Activated CD4-positive, alpha-beta T cell treated with anti-CD3 and anti-CD28 coated beads, Interleukin-2, Interleukin-6, amounts not matched to agents 100 ng/mL and 50 ng/mL, durations not matched to agents 16 hours and 8 hours (primary cell): ENCODE measurements around the gene FTH1.
A peak's percentile ranks its signal among the peaks of the same experiment; 100 is the strongest.

ENCODE experiments used
- DNase-seq: peaks from one replicate; pipeline ENCODE4 v3.0.0-alpha.2; 2020

Gene FTH1

DNA sequence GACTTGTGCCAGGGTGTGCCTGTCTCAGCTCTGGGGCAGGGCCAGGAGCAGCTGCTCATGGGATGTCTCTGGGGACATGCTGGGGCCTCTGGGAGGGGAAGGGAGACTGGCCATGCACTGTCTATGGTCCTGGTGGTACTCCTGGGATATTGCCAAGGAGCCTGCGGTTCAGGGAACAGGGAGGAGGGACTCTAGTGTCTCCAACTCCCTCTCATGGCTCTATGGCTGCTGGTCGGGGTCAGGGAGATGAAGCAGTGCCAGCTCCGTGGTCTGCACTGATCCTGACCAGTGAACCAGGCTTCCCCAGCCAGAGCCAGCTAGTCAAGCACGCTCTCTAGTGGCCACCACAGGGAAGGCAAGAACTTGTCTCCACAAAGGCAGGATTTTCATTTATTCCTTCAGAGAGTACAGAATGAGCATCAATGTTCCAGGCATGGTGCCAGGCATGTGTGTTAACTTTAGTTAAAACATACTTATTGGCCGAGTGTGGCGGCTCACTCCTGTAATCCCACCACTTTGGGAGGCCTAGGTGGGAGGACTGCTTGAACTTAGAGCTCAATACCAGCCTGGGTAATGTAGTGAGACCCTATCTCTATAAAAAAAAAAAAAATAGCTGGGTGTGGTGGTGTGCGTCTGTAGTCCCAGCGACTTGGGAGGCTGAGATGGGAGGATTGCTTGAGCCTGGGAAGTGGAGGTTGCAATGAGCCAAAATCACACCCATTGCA is 19.8 kb downstream of the FTH1 start:
- DNase-seq: peak; percentile 76

- DNase-seq: no peak
Measured at GRCh38 chr11:61946894-61947293, 20.5 kb downstream of the FTH1 start.

DNA sequence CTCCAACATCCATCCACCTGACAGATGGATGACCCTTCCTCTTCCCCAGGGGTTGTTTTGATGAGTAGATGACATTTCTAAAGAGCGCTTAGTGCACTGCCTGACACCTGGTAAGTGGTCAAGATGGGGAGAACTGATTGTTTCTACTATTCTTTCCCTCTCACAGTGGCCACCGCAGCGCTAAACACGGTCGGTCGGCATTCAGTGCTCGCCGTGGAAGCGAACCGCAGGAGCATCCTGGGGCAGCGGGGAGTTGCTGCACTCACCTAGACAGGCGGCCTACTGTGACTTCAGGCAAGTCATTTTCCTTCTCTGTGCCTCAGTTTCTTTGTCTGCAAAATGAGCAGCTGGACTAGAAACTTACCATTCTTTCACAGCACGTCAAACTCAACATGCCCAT is 22.2 kb downstream of the FTH1 start:
- DNase-seq: no peak

DNA sequence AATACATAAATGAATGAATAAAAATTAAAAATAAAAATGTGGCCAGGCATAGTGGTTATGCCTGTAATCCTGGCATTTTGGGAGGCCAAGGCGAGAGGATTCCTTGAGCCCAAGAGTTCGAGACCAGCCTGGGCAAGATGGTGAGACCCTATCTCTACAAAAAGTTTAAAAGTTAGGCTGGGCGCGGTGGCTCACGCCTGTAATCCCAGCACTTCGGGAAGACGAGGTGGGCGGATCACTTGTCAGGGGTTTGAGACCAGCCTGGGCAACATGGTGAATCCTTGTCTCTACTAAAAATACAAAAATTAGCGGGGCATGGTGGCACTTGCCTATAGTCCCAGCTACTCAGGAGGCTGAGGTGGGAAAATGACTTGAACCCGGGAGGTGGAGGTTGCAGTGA is 27.0 kb downstream of the FTH1 start:
- no peak for DNase-seq

- DNase-seq: no peak
Measured at GRCh38 chr11:61935861-61936260, 31.6 kb downstream of the FTH1 start.

DNA sequence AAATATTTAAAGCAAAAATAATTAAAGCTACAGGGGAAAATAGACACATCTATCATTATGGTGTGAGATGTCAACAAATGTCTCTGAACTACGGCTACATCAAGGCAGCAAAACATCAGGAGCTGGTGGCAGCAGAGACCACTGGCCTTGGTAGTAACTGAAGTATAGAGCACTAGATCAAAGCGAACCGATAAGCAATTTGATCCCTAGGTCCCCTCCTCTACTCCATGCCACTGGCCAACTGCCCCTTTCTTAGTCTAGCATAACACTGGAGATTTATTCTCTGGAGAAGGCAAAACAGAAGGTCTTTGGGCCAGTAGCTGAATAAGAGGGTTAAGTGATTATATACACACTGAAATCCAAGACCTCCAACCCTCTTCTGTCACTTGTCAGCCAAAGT is 36.5 kb downstream of the FTH1 start:
- no peak for DNase-seq

DNA sequence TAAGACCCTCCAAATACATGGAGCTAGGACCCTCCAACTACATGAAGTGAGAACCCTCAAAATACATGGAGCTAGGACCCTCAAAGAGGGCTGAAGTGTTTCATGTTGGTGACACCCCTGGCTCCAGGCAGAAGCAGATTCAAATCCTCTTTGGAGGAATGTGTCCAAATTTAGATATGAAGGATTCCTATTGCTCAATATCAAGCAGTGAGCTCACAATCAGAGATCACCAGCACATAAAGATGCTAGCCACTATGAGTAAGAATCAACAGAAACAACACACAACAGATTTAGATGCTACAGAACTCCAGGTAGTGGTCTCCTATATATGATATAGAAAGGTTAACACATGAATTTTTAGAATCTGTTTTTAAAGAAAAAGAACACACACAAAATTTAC is 38.8 kb downstream of the FTH1 start:
- DNase-seq: no peak

DNA sequence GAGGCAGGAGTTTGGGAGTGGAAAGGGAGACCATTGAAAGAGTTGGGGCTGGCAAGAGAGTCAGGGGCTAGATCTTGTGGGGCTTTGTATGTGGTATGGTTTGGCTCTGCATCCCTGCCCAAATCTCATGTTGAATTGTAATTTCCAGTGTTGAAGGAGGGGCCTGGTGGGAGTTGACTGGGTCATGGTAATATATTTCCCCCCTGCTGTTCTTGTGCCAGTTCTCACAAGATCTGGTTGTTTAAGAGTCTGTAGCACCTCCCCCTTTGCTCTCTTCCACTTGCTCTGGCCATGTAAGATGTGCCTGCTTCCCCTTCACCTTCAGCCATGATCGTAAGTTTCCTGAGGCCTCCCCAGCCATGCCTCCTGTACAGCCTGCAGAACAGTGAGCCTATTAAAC is 39.9 kb downstream of the FTH1 start:
- DNase-seq: no peak

- no peak for DNase-seq
Measured at GRCh38 chr11:61926235-61926634, 41.2 kb downstream of the FTH1 start.

GRCh38 chr11:61925736-61926135 is 41.7 kb downstream of the FTH1 start:
- DNase-seq: no peak

- DNase-seq: no peak
Measured at GRCh38 chr11:61924064-61924455, 43.4 kb downstream of the FTH1 start.

DNA sequence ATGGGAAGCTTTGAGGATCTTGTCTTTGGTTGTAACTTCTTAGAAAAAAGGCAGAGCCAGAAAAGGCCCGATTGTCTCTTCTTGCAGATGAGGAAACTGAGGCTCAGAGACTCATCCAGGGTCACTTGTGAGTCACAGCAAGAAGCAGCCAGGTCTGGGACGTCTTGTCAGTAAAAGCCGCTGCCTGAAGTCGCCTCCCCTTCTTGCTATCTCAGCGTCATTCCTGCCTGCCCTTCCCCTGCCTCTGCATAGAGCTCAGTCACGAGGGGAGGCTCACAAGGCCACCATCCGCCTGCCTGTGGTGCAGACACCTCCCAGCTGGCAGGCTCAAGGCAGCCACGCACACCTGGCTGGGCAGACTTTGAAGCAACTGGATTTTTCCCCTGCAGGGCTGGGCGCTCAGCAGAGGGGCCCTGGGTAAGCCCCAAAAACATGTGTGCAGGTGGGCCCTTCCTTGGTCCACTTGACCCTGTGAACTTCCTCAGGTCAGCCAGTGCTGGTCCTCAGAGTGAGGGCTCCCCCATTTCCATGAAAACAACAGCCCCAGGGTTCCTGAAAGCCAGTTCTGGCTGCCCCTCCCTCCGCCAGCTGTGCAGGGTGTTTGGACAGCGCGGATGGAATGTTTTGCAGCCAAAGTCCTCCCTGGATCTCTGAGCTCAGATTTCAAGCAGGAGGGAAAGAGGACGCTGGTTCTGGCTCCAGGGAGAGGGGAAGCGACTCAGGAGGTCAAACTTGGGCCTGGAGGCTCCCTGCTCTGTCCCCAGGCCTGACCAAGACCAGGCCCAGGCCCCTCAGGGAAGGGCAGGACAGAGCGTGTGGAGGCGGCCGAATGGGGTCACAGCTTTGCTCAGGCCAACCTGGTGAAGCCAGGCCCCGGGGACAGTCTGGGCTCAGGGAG is 44.0 kb downstream of the FTH1 start:
- no peak for DNase-seq

- no peak for DNase-seq
Measured at GRCh38 chr11:61922539-61922938, 44.9 kb downstream of the FTH1 start.

- DNase-seq: no peak
Measured at GRCh38 chr11:61921446-61921845, 46.0 kb downstream of the FTH1 start.

- no peak for DNase-seq
Measured at GRCh38 chr11:61919705-61920631, 47.5 kb downstream of the FTH1 start.

- no peak for DNase-seq
Measured at GRCh38 chr11:61918938-61919704, 48.3 kb downstream of the FTH1 start.

- no peak for DNase-seq
Measured at GRCh38 chr11:61918251-61918937, 49.0 kb downstream of the FTH1 start.

DNA sequence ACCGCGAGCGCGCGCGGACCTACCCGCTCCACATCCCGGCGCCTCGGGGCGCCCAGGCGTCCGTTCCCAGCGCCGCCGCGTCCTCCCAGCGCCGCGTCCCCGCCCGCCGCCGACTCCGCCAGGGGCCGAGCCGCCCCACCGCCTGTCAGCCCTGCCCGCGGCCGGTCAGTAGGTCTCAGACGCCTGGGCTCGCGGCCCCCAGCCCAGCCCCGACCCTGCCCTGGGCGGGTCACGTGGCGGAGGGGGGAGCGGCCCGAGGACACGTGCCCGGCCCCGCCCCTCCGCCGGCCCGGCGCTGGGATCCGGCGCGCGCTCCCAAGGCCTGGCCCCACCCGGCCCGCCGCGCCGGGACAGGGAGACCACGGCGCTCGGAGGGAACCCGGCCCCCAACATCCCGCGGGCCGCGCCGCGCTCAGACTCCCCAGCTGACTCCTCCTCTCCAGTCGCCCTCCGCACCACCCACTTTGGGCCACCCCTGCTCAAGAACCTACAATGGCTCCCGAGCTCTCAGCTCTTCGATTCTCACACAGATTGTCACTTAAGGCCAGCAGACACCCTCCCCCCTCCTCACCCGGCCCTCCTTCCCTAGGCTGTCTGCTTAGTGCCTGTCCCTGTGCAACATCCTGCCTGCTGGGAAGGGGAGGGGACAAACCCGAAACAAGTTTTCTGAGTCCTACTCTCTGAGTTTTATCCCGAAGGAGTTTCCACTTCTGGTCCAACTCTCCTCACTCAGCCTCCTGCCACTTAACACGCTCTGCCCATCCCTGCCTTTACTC is 49.9 kb downstream of the FTH1 start, which contains the start of gene RAB3IL1:
Gene RAB3IL1, minus strand, starts transcription at position 233 of the 776 bp plus-strand sequence. Its CDS starts 199 bp downstream, at position 34.
- DNase-seq: no peak

DNA sequence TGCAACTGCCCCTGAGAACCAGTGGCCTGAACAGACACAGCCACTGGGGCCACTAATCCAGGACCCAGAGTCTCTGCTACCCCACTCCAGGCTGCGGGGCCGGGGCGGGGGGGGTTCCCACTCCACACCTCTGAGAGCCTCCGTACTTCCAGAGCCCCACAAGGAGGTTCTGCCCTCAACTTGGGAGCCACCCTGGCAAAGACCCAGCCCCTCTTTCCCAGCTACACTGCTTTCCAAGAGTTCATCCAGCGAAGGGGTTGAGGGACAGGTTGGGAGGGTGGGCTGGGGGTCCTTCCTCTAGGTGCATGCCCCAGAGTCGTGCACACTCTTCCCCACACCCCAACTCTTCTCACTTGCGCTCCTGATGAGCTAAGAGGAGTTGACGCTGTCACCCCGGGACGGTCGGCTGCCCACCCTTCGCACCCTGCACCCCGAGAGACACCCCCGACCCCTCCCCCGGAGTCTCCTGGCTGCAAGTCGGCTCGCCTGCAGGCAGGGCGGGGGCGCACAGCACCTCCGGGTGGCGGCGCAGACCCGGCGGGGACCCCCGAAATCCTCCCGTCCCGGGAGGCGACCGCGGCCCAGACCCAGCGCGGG is 50.6 kb downstream of the FTH1 start:
- DNase-seq: no peak

GRCh38 chr11:61914471-61915171 is 52.8 kb downstream of the FTH1 start:
- no peak for DNase-seq
